Suprapubic skin (tissue), 4 donors: ENCODE results near the gene GGNBP2.

Source experiments
- EP300 ChIP-seq: sonication (generic); formaldehyde crosslinking; IDR thresholded peaks from one replicate; pipeline ENCODE4 v1.6.1; 2017; ENCODE audit warnings: antibody characterized with exemption
- POLR2A ChIP-seq, 2 donors: fragments of 450-650 bp; IDR thresholded peaks; one replicate each; pipeline ENCODE4 v1.6.1; 2017; ENCODE audit warnings: antibody characterized with exemption in 2 of 2, mild to moderate bottlenecking in 2 of 2, moderate library complexity in 2 of 2
- POLR2AphosphoS5 ChIP-seq, 3 donors: sonication (generic); formaldehyde crosslinking; IDR thresholded peaks; one replicate each; pipeline ENCODE4 v1.6.1; 2017; ENCODE audit warnings: antibody characterized with exemption in 3 of 3
- TF ChIP-seq, protein P1 (sequence below), 2 donors: fragments of 200-600 bp in 1 of 2; fragments of 450-650 bp in 1 of 2; sonication (generic) in 1 of 2; IDR thresholded peaks; one replicate each; pipeline ENCODE4 v1.5.1; 2016 to 2019; ENCODE audit warnings: antibody characterized with exemption in 2 of 2, mild to moderate bottlenecking in 1 of 2, moderate library complexity in 1 of 2

DNA sequence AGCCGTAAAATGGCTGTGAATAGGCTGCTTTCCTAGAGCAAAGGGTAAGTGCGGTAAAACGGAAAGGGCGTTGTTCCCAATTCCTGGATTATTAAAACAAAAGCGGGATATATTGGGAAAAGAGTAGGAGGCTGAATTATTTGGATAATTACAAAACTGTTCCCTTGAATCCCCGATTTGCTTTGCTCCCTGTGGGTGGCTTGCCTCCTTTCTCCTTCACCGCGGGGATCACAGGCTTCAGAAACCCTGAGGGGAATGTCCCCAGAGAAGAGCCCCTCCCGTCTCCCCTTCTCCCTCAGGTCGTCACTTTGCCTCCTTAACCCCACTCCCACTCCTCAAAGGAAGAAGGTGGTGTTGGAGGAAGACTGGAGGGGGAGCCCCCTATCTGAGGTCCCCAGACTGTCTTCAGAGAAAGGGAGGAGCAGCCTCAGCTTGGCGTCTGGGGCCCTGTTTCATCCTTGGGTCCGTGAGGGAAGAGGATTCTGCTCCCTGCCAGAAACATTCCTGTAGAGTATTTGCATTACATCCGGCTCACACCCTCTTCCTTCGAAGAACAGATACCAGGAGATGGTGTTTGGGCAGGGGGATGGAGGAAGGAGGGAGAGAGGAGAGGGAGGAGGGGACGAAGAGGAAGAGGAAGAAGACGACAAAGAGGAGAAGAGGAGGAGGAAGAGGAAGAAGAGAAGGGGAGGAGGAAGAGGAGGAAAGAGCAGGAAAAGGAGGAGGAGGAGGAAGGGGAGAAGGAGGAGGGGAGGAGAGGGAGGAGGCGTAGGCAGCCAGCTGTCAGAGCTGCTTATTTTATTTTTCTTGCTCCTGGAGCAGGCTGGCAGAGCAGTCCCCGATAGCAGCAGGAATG is 88.4 kb downstream of the GGNBP2 start:
- TF ChIP-seq EP300 (no peak), POLR2A (IDR thresholded peaks at IDR 0.05) (no peak), POLR2AphosphoS5 (IDR thresholded peaks at IDR 0.05) (no peak)
- TF ChIP-seq, protein P1, sequence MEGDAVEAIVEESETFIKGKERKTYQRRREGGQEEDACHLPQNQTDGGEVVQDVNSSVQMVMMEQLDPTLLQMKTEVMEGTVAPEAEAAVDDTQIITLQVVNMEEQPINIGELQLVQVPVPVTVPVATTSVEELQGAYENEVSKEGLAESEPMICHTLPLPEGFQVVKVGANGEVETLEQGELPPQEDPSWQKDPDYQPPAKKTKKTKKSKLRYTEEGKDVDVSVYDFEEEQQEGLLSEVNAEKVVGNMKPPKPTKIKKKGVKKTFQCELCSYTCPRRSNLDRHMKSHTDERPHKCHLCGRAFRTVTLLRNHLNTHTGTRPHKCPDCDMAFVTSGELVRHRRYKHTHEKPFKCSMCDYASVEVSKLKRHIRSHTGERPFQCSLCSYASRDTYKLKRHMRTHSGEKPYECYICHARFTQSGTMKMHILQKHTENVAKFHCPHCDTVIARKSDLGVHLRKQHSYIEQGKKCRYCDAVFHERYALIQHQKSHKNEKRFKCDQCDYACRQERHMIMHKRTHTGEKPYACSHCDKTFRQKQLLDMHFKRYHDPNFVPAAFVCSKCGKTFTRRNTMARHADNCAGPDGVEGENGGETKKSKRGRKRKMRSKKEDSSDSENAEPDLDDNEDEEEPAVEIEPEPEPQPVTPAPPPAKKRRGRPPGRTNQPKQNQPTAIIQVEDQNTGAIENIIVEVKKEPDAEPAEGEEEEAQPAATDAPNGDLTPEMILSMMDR (IDR thresholded peaks at IDR 0.05): no peak
